ENCODE measurements around the gene HEPH. TPM values are rescaled to one million over a fixed set of nuclear protein-coding genes. Genes with fewer than 3 reads are reported as not detected.
A peak's percentile ranks its signal among the peaks of the same experiment; 100 is the strongest.

Gene HEPH
- total and polyA plus RNA-seq, 9 of the 15 experiments (the other 6 are each of a cell fraction or from before 2014, with no cell fraction given) = 22.4 to 67.6 (median 42.9) TPM

GRCh38 chrX:66162331-66162822 lies 1.7 kb upstream of the HEPH start (continued):
- no peak for TF ChIP-seq MCM2 (IDR thresholded peaks at IDR 0.05; ENCODE audit: low read depth)
- TF ChIP-seq SIN3B (IDR thresholded peaks at IDR 0.05; ENCODE audit: low read depth) = no peak
- TF ChIP-seq ZNF274 (IDR thresholded peaks at IDR 0.05; ENCODE audit: borderline replicate concordance, low read depth, low read length) = no peak
- TF ChIP-seq HCFC1 (IDR thresholded peaks at IDR 0.05; ENCODE audit: low read depth, low read length) = no peak
- TF ChIP-seq, protein P1, sequence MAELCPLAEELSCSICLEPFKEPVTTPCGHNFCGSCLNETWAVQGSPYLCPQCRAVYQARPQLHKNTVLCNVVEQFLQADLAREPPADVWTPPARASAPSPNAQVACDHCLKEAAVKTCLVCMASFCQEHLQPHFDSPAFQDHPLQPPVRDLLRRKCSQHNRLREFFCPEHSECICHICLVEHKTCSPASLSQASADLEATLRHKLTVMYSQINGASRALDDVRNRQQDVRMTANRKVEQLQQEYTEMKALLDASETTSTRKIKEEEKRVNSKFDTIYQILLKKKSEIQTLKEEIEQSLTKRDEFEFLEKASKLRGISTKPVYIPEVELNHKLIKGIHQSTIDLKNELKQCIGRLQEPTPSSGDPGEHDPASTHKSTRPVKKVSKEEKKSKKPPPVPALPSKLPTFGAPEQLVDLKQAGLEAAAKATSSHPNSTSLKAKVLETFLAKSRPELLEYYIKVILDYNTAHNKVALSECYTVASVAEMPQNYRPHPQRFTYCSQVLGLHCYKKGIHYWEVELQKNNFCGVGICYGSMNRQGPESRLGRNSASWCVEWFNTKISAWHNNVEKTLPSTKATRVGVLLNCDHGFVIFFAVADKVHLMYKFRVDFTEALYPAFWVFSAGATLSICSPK (IDR thresholded peaks at IDR 0.05; ENCODE audit: borderline replicate concordance) = no peak
- no peak for TF ChIP-seq SRF (CRISPR knock-in tag; IDR thresholded peaks at IDR 0.05)
- no peak for TF ChIP-seq HBP1 (CRISPR knock-in tag; IDR thresholded peaks at IDR 0.05)
- peak; percentile 61; the same call in 1 of the 2 replicates for TF ChIP-seq ELF4 (CRISPR knock-in tag; IDR thresholded peaks at IDR 0.05)
- TF ChIP-seq MYBL2 (IDR thresholded peaks at IDR 0.05; ENCODE audit: low read depth) = no peak
- TF ChIP-seq MYBL2 (CRISPR knock-in tag; IDR thresholded peaks at IDR 0.05; ENCODE audit: borderline replicate concordance) = no peak
- no peak for TF ChIP-seq ZNF41 (CRISPR knock-in tag; conservative IDR thresholded peaks at IDR 0.05)
- TF ChIP-seq RFX5 (IDR thresholded peaks at IDR 0.05; ENCODE audit: low read depth, low read length) = no peak
- TF ChIP-seq ZNF766 (CRISPR knock-in tag; conservative IDR thresholded peaks at IDR 0.05) = peak; percentile 58
- no peak for TF ChIP-seq EGR1 (conservative IDR thresholded peaks at IDR 0.05)
- no peak for TF ChIP-seq ZNF436 (CRISPR knock-in tag; IDR thresholded peaks at IDR 0.05)
- TF ChIP-seq PCBP1 (IDR thresholded peaks at IDR 0.05; ENCODE audit: low read depth, low read length, poor library complexity, severe bottlenecking) = no peak
- no peak for TF ChIP-seq MEF2A (IDR thresholded peaks at IDR 0.05; ENCODE audit: control insufficient read depth, low read depth, low read length)
- TF ChIP-seq MAFK (IDR thresholded peaks at IDR 0.05; ENCODE audit: low read length) = no peak
- peak; percentile 55; the same call in 1 of the 2 replicates for TF ChIP-seq PHB2 (IDR thresholded peaks at IDR 0.05; ENCODE audit: low read depth)
- 0 out of 2 replicates have a peak, but pooled peaks have one; percentile 14 for TF ChIP-seq BHLHE40 (IDR thresholded peaks at IDR 0.05; ENCODE audit: low read length)
- no peak for TF ChIP-seq PHB (CRISPR knock-in tag; IDR thresholded peaks at IDR 0.05)
- no peak for TF ChIP-seq MCM7 (IDR thresholded peaks at IDR 0.05)
- no peak for TF ChIP-seq RBM14 (IDR thresholded peaks at IDR 0.05; ENCODE audit: borderline replicate concordance, insufficient read depth, low read depth, low read length)
- peak; percentile 37; the same call in 1 of the 2 replicates for TF ChIP-seq MYNN (IDR thresholded peaks at IDR 0.05)
- no peak for TF ChIP-seq MYNN (CRISPR knock-in tag; IDR thresholded peaks at IDR 0.05)
- TF ChIP-seq ZNF77 (CRISPR knock-in tag; IDR thresholded peaks at IDR 0.05) = no peak
- no peak for TF ChIP-seq CBFB (CRISPR knock-in tag; IDR thresholded peaks at IDR 0.05)
- no peak for TF ChIP-seq ETS1 (conservative IDR thresholded peaks at IDR 0.05; ENCODE audit: control insufficient read depth, low read depth, low read length)
- TF ChIP-seq FOXJ2 (tag; IDR thresholded peaks at IDR 0.05) = no peak
